ENCODE data around the gene DHX36.

DNA sequence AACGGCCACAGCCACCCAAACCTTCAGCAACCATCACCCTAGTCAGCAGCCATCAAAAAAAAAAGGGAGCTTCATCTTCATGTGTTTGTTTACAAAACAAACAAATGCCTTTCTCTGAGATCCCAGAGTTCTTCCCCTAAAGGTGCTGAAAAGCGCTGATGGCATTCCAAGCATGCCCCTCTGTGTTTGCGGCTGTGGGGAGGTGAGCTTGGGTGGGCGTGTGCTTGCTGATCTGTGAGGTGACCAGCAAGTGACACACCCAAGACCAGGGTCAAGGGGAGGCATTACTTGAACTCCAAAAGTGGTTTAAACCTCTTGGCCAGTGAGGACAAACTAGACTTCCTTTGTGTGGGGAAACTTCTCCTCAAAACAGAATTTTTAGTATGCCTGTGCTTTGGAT lies 81.5 kb downstream of the DHX36 start:
- TF ChIP-seq, protein P1, sequence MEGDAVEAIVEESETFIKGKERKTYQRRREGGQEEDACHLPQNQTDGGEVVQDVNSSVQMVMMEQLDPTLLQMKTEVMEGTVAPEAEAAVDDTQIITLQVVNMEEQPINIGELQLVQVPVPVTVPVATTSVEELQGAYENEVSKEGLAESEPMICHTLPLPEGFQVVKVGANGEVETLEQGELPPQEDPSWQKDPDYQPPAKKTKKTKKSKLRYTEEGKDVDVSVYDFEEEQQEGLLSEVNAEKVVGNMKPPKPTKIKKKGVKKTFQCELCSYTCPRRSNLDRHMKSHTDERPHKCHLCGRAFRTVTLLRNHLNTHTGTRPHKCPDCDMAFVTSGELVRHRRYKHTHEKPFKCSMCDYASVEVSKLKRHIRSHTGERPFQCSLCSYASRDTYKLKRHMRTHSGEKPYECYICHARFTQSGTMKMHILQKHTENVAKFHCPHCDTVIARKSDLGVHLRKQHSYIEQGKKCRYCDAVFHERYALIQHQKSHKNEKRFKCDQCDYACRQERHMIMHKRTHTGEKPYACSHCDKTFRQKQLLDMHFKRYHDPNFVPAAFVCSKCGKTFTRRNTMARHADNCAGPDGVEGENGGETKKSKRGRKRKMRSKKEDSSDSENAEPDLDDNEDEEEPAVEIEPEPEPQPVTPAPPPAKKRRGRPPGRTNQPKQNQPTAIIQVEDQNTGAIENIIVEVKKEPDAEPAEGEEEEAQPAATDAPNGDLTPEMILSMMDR (IDR thresholded peaks at IDR 0.05) = no peak
- TF ChIP-seq POLR2A (IDR thresholded peaks at IDR 0.05) = no peak

All from suprapubic skin (tissue), 3 donors.